RKO (cell line): ENCODE results near the gene ELL2.
"Not testable (repeated sequence)": the region's sequence is repeated elsewhere in the genome, so short reads cannot be mapped to it uniquely, and the experiment has no call there.

ENCODE experiments used
- DNase-seq: peaks from one replicate; pipeline ENCODE4 v3.0.0-alpha.2; 2016; ENCODE audit warnings: low spot score

The ELL2 gene

DNA sequence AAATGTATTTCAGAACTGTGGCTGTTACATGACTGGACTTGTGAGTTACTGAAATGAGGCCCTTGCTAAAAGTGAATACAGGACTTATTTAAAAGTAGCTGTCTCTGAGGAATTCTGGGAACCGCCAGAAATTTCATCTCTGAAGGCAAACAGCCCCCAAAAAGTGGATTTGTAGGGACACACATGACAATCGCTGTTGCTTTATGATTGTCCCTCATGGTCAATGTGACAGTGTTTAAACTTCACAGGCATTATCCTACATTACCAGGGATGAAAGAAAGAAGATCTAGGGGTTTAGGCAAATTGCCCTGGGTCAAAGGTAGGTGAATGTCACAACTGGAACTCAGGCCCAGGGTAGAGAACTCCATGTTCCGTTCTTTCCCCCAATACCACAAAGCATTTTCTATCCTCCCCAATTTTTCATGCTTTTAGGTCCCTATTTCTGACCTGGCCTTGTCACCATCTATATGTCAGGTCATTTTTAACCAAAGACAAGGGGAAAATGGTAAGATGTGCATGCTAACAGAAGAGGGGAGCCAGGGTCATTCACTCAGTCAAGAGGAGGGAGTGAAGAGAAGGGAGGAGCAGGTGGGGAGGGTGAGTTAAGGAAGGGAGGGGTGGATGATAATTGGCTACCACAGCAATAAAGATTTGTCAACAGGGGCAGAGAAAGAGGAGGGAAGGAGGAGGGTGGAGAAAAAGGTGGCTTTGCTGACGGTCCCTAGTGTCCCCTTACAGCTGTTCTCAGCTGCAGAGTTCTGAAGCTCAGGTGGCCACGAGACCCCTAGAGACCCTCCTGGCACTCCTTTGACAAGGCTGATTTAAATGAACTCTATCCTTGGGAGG, 81.3 kb downstream of the ELL2 start:
- no peak for DNase-seq

DNA sequence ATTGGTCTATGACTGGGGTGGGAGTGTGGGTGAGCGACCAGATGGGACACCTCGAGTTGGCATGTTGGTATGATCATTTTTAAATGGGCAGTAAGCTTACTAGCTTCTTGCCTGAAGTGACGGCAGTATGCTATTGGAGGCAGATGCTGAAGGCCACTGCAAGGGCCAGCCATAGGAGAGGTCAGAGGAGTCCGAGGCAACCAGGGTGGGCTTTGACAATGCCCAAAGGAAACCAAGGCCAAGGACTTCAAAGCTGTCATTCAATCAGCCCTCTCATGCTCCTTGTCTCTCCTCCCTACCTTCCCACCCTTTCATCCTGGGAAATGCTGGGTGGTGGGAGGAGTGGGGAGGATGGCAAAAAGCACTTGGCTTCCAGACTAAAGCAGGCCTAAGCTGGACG, 82.0 kb downstream of the ELL2 start:
- DNase-seq = no peak

DNA sequence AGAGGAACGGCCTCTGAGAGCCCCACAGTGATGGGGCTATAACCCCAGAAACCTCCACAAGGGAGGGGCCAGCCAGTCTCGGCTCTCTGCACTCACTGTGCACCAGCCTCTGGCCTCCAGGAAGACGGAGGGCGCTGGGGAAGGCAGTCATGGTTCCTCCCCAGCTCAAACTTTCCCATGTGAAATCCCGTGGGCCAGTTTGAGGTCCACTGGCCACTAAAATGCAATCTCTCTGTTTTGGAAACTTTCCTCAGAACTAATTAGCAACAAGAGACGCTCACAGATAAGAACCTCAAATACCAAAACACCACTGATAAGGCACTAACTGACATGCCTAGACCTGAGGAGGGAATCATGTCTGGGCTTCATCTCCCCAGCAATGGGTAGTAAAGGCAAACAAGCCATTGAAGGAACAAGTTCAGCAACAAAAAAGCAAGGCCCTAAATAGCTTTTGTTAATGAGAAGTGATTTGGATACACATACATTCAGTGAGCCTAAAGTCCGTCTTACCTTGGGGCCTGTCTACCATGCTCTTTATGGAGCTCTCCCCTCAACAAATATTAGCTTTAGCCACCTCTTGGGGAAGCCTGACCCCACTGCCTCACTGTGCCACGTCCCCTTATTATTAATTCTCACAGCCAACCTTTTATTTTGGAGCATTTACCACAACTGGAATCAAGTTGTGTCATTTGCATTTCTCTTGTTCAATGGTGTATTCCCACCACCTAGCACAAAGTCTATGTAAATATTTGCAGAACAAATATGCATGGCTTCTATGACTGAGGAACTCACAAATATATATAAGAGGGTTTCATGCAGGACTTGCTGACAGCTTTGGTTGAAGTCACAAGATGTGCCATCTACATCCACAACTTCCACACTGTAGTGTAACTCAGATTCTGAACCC, 83.0 kb downstream of the ELL2 start:
- no peak for DNase-seq

DNA sequence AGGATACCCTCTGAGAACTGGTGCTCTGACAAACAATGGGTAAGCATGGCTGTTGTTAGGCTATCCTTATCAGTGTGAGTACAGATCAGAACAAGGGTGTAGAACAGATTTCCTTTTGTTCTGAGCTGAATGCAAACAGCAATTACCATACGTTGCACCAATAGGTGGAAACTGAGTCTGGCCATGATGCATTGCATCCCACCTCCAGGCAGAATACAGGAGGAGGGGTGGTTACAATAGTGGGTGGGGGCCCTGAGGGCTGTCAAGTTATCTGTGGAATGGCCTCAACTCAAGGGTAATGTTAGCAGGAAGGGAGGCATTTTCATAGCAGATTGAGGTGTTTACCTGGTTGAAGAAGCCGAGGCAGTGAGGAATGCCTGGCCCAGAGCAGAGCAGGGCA, 84.9 kb downstream of the ELL2 start:
- DNase-seq = no peak

DNA sequence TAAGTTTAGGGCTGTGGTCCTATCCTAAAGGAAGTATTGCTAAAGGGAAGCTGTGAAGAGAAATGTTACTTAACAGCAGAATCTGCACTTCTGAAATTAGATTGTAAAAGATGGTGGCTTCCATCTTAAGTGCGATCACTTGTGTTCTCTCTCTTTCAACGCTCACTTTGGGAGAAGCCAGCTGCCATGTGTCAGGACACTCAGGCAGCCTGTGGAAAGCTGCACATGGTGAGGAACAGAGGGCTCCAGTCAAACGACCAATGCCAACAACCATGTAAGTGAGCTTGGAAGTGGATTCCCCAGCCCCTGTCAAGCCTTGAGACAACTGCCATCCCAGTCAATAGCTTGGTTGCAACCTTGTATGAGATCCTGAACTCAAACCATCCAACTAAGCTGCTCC, 87.4 kb downstream of the ELL2 start:
- no peak for DNase-seq

DNA sequence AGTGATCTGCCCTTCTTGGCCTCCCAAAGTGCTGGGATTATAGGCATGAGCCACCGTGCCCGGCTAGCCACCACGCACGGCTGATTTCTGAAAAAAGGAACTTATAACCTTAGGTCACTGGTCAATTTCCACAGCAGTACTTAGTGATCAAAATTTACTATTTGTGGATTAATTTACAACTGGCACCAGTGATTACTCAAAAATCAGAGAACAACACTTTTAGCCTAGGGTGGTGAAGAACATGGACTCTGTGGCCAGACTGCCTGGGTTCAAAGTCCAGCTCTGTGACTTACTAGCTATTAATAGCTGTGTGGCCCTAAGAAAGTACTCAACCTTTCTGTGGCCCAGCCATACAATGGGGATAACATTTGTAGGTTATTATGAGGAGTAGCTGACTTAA, 88.3 kb downstream of the ELL2 start:
- no peak for DNase-seq

DNA sequence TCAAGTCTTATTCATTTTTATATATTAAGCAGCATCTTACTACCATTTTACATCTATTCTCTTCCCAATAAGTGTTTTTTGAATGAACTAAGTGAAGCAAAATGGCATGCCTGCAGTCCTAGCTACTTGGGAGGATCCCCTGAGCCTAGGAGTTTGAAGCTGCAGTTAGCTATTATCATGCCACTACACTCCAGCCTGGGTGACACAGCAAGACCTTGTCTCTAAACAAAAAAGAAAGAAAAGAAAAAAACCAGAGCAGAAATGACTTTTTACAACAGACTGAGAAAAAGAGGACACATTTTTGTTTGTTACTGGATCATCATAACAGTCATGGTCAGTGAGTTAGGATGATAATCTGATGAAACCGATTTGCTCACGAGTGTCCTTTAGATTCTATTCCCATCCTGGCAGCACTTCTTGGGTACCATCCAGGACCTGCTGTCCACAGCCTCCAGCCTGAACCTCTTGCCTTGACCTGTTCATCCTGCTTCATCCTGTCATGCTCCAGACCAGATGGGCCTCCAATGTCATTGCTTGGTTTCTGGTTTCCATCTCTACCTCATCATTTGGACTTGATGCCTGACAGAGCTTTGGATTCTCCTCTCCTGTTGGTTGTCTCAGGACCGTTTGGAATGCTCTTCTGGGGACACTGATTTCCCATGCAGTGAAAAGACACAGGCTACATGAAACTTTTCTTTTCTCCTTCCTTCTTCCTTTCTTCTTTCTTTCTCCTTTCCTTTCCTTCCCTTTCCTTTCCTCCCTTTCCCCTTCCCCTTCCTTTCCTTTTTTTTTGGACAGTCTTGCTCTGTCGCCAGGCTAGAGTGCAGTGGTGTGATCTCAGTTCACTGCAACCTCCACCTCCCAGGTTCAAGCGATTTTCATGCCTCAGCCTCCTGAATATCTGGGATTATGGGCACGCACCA, 89.0 kb downstream of the ELL2 start:
- no peak for DNase-seq

DNA sequence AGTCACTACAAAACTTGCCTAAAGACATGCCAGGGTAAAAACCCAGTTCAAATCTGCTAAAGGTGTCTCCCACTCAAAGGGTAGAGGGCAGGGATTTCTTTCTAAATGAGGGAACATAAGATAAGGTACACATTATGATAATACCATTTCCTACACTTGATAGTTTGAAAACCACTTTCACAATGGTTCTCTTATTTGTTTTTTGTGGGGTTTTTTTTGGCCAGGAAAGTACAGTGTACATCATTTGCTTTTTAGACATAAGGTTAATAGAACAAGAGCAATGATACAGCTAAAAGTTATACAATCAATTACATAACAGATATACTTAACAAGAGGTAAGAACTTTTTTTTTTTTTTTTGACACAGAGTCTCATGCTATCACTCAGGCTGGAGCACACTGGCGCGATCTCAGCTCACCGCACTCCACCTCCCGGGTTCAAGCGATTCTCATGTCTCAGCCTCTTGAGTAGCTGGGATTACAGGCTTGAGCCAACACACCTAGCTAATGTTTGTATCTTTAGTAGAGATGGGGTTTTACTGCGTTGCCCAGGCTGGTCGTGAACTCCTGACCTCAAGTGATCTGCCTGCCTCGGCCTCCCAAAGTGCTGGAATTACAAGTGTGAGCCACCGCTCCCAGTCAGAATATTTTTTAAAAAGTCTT, 90.4 kb downstream of the ELL2 start:
- DNase-seq = no peak

DNA sequence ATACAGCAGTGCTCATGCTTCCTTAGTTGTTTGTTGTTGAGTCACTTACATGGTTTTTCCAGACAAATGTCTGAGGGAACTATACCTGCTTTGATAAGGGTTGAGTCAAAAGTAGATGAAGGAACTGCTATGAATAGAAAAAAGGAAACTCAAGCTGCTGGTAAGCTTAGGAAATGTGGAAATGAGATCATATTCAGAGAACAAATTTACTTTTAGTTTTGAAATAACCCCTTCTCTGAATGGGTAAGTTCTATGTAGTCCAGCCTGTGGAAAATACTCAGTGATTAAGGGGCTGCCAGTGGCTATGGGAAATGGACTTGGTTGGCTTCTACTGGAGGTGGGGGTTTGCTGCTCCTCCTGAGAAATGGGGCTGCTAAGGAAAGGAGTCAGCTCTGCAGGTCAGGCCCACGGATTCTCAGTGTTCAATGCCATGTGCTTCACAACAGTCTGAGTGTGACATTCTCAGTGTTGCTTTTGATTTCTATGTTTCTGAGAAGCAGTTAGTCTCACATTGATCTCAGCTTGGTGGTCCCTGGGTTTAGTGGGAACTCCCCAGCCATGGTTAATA, 91.5 kb downstream of the ELL2 start:
- no peak for DNase-seq

DNA sequence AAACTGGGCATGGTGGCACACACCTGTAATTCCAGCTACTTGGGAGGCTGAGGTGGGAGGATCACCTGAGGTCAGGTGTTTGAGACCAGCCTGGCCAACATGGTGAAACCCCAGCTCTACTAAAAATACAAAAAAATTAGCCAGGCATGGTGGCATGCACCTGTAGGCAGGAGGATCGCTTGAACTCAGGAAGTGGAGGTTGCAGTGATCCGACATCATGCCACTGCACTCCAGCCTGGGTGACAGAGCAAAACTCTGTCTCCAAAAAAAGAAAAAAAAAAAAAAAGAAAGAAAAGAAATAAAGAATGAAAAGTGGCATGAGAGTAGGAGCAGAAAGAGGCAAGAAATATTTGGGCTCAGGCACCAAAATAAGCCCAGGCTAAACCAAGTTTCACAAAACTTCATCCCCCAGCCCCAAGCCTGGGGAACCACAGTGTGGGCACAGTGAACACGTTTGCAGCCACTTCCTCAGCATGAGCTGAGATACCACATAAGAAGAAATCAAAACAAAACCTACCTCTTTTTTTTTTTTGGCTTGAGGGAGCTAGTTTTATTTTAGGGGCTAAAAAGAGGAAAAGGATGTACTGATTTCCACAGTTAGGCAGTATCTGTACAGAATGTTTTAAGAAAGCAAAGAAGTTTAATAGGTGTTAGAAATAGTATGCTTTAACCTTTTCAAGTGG, 92.3 kb downstream of the ELL2 start:
- not testable (repeated sequence) for DNase-seq

DNA sequence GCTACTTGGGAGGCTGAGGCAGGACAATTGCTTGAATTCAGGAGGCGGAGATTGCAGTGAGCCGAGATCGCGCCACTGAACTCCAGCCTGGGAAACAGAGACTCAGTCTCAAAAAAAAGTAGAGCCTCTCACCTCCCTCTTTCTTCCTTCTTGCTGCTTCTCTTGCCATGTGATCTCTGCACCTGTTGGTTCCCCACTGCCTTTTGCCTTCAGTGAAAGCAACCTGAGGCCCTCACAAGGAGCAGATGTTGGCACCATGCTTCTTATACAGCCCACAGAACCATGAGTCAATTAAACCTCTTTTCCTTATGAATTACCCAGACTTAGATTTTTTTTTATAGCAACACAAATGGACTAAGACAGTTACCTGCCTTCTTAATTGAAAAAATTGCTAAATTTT, 93.5 kb downstream of the ELL2 start:
- no peak for DNase-seq

DNA sequence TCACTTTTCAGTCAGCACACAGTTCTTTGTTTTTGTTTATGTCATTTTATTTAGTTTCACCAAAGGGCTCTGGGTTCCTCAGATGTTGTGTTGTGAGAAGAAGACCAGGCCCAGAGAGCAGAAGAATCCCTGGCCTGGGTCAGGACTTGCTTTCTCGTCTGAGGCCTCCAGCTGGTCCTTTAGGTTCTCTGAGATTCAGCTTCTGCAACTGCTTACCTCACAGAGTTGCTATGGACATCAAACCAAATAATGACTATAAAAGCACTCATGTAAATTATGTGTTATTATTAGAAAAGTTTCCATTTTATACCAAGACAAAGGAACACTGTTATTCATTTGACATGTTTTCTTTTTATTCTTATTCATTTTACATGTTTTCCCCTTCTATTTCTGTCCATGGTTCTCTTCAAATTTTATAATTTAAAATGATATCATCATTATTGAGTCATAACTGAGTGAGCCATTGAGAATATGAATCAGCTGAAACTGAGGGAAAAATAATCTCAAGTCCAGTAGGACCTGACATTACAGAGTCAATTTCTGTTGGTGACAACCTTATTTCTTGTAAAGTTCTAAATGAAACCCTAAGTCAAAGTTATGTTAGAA, 95.1 kb downstream of the ELL2 start:
- DNase-seq = peak; percentile 59

DNA sequence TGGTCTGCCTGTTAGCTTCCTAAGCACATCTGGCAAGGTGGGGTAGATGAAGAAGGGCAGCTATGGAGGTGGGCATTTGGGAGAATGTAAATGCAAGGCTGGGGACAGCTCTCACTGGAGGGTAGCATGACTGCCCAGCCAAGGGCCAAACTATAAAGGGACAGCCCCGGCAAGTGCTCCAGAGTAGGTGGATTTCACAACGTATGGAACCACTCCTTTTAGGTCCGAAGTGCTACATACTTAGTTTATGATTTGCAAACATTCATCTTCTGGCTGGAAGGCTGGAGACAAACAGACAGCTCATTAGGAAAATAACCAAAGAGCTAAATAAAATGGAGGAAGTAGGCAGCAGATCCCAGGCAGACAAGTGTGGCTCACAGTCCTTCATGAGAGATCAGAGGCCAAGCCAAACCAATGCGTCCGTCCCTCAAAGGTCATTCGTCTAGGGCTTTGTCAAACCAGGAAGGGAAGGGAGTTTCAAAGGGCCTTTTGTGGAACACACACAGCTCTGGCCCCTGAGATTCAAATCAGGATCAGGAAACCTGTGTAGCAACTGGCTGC, 96.6 kb downstream of the ELL2 start:
- no peak for DNase-seq

DNA sequence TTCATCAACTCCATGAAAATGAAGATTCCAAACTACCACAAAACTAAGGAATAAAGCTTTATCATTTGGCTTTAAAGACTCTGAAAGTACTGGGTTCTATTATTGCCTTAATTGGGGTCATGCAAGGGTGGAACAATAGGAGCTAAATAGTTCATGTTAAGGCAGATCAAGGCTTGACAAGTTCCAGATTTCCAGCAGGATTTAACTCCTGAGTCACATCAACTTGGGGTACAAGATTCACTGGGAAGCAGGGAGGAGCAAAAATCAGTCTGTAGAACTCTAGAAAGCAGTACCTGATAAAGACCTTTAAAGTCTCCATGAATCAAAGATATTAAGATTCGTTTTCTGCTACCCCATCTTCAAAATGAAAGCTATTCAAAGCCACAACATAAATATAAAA, 97.2 kb downstream of the ELL2 start:
- DNase-seq = no peak

DNA sequence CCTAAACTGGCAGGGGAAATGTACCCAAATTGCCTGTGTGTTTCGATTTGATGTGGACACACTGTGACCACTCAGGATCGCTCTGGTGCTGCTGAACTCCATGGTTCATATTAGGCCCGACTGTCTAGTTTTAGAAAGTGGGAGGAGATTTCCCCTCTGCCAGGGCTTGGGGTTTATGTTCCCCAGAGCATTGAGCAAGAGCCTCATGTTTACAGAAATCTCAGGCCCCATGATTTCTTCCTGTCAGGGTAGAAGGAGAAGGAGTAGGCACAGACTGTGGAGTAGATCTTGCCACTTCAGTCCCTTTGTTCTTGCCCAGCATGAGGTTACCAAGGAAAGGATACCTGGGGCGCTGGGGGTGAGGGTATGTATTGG, 98.3 kb downstream of the ELL2 start:
- no peak for DNase-seq

DNA sequence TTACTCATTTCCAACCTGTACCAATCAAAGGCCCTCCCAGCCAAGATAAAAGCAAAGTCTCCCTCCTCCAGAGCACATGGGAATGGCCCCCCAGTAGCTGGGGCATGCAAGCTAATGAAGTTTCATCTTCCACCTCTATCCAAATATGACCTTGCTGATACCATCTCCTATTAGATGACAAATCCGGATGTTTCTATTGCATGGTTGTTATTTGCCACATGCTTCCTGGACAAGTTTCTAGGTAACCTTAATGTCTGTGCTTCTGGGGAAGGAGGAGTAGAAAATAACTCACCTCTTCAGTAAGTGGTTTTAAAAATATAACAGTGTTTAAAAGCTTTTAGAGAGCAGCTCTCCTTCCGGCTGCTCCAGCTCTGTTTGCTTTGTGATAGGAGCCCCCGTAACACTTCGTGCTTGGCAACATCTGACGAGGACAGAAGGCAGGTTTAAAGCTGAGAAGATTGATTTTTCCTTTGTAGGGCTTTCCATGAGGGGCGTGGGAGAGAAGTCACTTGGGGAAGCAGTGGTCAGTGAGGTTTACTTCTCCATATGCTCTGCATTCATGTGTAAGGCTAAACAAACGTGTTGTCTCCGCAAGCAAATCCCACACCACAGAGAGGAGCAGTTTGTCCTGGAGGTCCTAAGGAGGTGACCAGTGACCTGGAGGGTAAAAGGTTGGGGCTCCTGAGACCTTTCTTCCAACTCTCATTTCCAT, 98.8 kb downstream of the ELL2 start:
- DNase-seq = no peak

DNA sequence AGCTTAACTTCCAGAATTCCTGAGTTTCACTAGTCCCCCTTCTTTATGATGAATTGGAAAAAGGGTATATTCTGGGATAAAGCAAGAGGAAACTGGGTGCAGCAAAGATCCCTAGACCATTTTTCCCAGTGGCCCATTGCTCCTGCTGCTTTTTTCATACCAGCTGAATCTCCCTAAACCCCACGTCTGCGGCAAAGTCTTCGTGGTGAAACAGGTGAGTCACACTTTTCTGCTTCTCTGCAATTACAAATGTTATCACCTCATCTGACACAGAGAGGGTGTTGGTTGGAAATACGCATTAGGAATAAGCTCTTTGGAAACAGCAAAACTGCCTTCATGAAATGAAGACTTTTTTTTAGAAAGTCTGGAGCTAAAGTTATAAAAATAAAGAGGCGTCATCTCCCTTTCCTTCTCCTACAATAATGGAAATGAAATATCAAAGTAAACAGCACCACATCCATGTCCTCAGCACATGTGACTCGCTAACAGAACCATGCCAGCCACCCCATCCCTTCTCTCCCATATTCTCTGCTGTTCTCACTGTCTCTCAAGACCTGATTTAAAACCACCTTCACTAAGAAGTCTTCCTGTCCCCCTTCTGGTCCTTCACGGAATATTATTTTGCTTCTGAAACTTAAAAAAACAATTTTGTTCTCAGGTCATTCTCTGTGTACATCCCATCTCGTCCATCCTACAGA, 99.6 kb downstream of the ELL2 start:
- DNase-seq = no peak

DNA sequence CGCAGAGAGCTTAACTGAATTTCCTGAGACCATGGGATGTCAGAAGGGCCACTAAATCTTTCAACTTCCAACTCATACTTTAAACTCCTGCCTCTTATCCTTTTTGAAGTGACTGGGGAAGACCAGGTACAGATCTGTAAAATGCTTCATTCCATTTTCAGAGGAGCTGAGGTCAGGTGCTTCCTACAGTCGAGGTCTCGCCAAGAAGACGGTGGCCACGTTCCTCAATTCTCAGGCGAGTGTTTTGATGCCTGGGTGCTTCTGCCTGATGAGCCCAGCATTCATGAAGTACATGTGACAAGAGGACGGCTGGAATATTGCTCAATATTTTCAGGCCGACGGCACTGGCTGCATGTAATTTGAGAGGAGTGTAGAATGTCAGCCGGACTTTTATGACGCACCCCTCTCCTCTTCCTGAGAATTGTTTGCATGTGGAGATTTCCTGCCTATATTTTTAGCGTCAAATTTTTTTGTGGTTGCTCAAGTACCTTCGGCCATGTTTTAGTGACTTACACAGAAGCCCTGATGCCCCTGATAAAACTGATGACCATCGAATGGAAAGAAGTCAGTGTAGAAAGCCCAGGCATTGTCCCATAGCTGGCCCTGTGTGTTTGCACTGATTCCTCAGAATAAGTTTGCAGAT, 100.3 kb downstream of the ELL2 start:
- no peak for DNase-seq
